Esophagus muscularis mucosa (tissue), 4 donors: ENCODE measurements around the gene TMEM88. TPM values are rescaled to one million over a fixed set of nuclear protein-coding genes. Genes with fewer than 3 reads are reported as not detected.
A peak's percentile ranks its signal among the peaks of the same experiment; 100 is the strongest.

ENCODE experiments used
- DNase-seq: peaks from one replicate; pipeline ENCODE4 v3.0.0-alpha.2; 2017; ENCODE audit errors: extremely low spot score
- H3K27ac ChIP-seq, 4 donors: fragments of 200-600 bp; sonication (generic); replicated peaks in 1 of 4; 1 replicate in 3 of 4; 2 replicates in 1 of 4; pipeline ENCODE4 v1.5.1; 2016 to 2019; ENCODE audit warnings: mild to moderate bottlenecking in 1 of 4
- H3K27me3 ChIP-seq, 4 donors: fragments of 200-600 bp; sonication (generic); one replicate each; pipeline versions ENCODE4 v1.5.1 to v1.6.0; 2016 to 2019
- H3K36me3 ChIP-seq, 4 donors: fragments of 200-600 bp; sonication (generic); one replicate each; pipeline ENCODE4 v1.5.1; 2016 to 2019
- H3K4me1 ChIP-seq, 4 donors: fragments of 200-600 bp; sonication (generic); one replicate each; pipeline ENCODE4 v1.5.1; 2016 to 2019
- H3K4me3 ChIP-seq, 4 donors: fragments of 200-600 bp; sonication (generic); 1 replicate in 2 of 4; 2 replicates in 2 of 4; pipeline ENCODE4 v1.5.1; 2016 to 2019; ENCODE audit warnings: mild to moderate bottlenecking in 4 of 4, moderate library complexity in 1 of 4
- H3K9me3 ChIP-seq, 4 donors: fragments of 200-600 bp; sonication (generic); 1 replicate in 3 of 4; 2 replicates in 1 of 4; pipeline ENCODE4 v1.5.1; 2016 to 2019
- CTCF ChIP-seq, 3 experiments: fragments of 200-600 bp in 2 of 3; fragments of 450-650 bp in 1 of 3; sonication (generic) in 2 of 3; IDR thresholded peaks; one replicate each; pipeline ENCODE4 v1.5.1; 2017 to 2019; ENCODE audit warnings: antibody characterized with exemption in 3 of 3, mild to moderate bottlenecking in 2 of 3, moderate library complexity in 1 of 3
- EP300 ChIP-seq: sonication (generic); formaldehyde crosslinking; IDR thresholded peaks from one replicate; pipeline ENCODE4 v1.6.1; 2017; ENCODE audit warnings: antibody characterized with exemption
- POLR2A ChIP-seq: fragments of 450-650 bp; IDR thresholded peaks from one replicate; pipeline ENCODE4 v1.6.1; 2017; ENCODE audit warnings: antibody characterized with exemption, moderate library complexity, mild to moderate bottlenecking, low read depth
- POLR2AphosphoS5 ChIP-seq, 2 donors: sonication (generic); formaldehyde crosslinking; IDR thresholded peaks; one replicate each; pipeline ENCODE4 v1.6.1; 2017; ENCODE audit warnings: antibody characterized with exemption in 2 of 2
- WGBS: methylation state at CpG from one replicate; pipeline ENCODE4 v1.1.5; 2018; 5-methylcytosine and 5-hydroxymethylcytosine counted together
- intact Hi-C: fragments of 100-400 bp; cut with DNase I; formaldehyde crosslinking; loops from one replicate; pipeline ENCODE4 v1.15.1; 2023
- total RNA-seq, 4 donors: library from RNA; depleted of rRNA; stranded (reverse); fragments of >200 nt; gene quantifications; one replicate each; pipeline versions ENCODE4 v1.1.0 to v1.2.1, GENCODE V29; 2016

TMEM88 gene
- total RNA-seq, 4 donors from 2014 or later: 13.3 to 45.9 (median 42.5) TPM

DNA sequence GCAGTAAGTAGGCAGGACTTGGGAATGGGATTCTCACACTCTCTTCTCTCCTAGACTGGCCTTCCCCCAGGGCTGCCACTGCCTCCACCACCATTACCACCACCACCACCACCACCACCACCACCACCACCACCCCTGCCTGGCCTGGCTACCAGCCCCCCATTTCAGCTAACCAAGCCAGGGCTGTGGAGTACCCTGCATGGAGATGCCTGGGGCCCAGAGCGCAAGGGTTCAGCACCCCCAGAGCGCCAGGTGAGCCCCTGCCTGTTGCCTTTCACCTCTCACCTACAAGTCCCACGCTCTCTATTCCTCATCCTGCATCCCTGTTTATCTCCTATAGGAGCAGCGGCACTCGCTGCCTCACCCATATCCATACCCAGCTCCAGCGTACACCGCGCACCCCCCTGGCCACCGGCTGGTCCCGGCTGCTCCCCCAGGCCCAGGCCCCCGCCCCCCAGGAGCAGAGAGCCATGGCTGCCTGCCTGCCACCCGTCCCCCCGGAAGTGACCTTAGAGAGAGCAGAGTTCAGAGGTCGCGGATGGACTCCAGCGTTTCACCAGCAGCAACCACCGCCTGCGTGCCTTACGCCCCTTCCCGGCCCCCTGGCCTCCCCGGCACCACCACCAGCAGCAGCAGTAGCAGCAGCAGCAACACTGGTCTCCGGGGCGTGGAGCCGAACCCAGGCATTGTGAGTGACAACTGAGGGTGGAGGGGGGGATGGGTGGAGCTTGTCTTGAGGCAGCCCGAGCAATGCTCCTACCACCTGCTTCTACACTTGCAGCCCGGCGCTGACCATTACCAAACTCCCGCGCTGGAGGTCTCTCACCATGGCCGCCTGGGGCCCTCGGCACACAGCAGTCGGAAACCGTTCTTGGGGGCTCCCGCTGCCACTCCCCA lies 7.9 kb upstream of the TMEM88 start:
- Histone ChIP-seq H3K27me3 (no peaks in the 10 kb centered on the region), H3K9me3 (no peaks in the 10 kb centered on the region), H3K4me1 (peaks cover 18 to 61% (median 48%) of the 10 kb centered on the region in 4 donors), H3K27ac (peak overlapping the region in 1 of 4 donors; percentile 98), H3K4me3 (no peak overlapping the region), H3K36me3 (peaks cover 55 to 66% (median 62%) of the 10 kb centered on the region in 4 donors)
- intact Hi-C loops: no loop called here
- TF ChIP-seq POLR2A (no peak), CTCF (IDR thresholded peaks at IDR 0.05) (no peak), POLR2AphosphoS5 (IDR thresholded peaks at IDR 0.05) (no peak)
- WGBS: 84% methylated on average over 21 of the region's 34 CpGs
- DNase-seq: no peak

- H3K9me3 ChIP-seq: no peaks in the 10 kb centered on the region
- no peak for DNase-seq
- 86% methylated on average over 15 of the region's 20 CpGs for WGBS
- H3K27me3 ChIP-seq: no peaks in the 10 kb centered on the region
- peaks cover 29 to 60% (median 46%) of the 10 kb centered on the region in 4 donors for H3K4me1 ChIP-seq
- H3K36me3 ChIP-seq: peaks cover 62 to 77% (median 72%) of the 10 kb centered on the region in 4 donors
- intact Hi-C loops: no loop called here
- TF ChIP-seq POLR2AphosphoS5 (IDR thresholded peaks at IDR 0.05) (no peak), EP300 (no peak), POLR2A (no peak), CTCF (IDR thresholded peaks at IDR 0.05) (no peak)
- H3K4me3 ChIP-seq: no peak overlapping the region
- no peak overlapping the region for H3K27ac ChIP-seq
These were observed 6.7 kb upstream of the TMEM88 start for GRCh38 chr17:7848131-7848579.

- Histone ChIP-seq H3K9me3 (no peaks in the 10 kb centered on the region), H3K27me3 (no peaks in the 10 kb centered on the region), H3K36me3 (peaks cover 66 to 83% (median 78%) of the 10 kb centered on the region in 4 donors), H3K4me1 (peaks cover 29 to 54% (median 42%) of the 10 kb centered on the region in 4 donors), H3K4me3 (no peak overlapping the region), H3K27ac (no peak overlapping the region)
- WGBS: 89% methylated on average over 16 of the region's 21 CpGs
- DNase-seq: no peak
- TF ChIP-seq POLR2AphosphoS5 (IDR thresholded peaks at IDR 0.05) (no peak), POLR2A (no peak), CTCF (IDR thresholded peaks at IDR 0.05) (no peak)
- intact Hi-C loops: no loop called here
These were observed 6.1 kb upstream of the TMEM88 start for GRCh38 chr17:7848739-7849129.

DNA sequence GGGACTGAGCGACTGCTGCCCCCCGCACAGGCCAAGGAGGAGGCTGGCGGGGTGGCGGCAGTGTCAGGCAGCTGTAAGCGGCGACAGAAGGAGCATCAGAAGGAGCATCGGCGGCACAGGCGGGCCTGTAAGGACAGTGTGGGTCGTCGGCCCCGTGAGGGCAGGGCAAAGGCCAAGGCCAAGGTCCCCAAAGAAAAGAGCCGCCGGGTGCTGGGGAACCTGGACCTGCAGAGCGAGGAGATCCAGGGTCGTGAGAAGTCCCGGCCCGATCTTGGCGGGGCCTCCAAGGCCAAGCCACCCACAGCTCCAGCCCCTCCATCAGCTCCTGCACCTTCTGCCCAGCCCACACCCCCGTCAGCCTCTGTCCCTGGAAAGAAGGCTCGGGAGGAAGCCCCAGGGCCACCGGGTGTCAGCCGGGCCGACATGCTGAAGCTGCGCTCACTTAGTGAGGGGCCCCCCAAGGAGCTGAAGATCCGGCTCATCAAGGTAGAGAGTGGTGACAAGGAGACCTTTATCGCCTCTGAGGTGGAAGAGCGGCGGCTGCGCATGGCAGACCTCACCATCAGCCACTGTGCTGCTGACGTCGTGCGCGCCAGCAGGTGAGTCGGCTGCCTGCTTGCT lies 5.6 kb upstream of the TMEM88 start:
- Histone ChIP-seq H3K27me3 (no peaks in the 10 kb centered on the region), H3K9me3 (no peaks in the 10 kb centered on the region), H3K27ac (no peak overlapping the region), H3K36me3 (peaks cover 68 to 87% (median 79%) of the 10 kb centered on the region in 4 donors), H3K4me3 (no peak overlapping the region), H3K4me1 (peaks cover 29 to 49% (median 37%) of the 10 kb centered on the region in 4 donors)
- 85% methylated on average over 30 of the region's 35 CpGs for WGBS
- intact Hi-C loops: no loop called here
- TF ChIP-seq POLR2A (no peak), EP300 (no peak), CTCF (IDR thresholded peaks at IDR 0.05) (no peak), POLR2AphosphoS5 (IDR thresholded peaks at IDR 0.05) (no peak)
- no peak for DNase-seq
